Mucosa of descending colon (tissue), 3 donors: Measurements from ENCODE around the gene U2AF2. TPM values are rescaled to one million over a fixed set of nuclear protein-coding genes. Genes with fewer than 3 reads are reported as not detected.

ENCODE experiments used
- ATAC-seq: fragments of 200-7000 bp; cut with Tn5 transposase; one replicate; pipeline ENCODE4 v1.9.1; 2020; ENCODE audit warnings: mild to moderate bottlenecking, moderate library complexity
- DNase-seq, 3 donors: peaks; one replicate each; pipeline ENCODE4 v3.0.0-alpha.2; 2020
- H3K36me3 ChIP-seq: fragments of 200-600 bp; one replicate; pipeline ENCODE4 v1.8.0; 2021; ENCODE audit warnings: low read depth, mild to moderate bottlenecking
- H3K4me1 ChIP-seq: fragments of 200-600 bp; one replicate; pipeline ENCODE4 v1.8.0; 2021; ENCODE audit warnings: low read depth, mild to moderate bottlenecking
- H3K4me3 ChIP-seq: fragments of 200-600 bp; one replicate; pipeline ENCODE4 v1.8.0; 2021; ENCODE audit warnings: mild to moderate bottlenecking
- H3K9me3 ChIP-seq: fragments of 200-600 bp; one replicate; pipeline ENCODE4 v1.8.0; 2021; ENCODE audit warnings: mild to moderate bottlenecking
- CTCF ChIP-seq: fragments of 200-600 bp; IDR thresholded peaks from one replicate; pipeline ENCODE4 v1.8.0; 2022; ENCODE audit warnings: antibody characterized with exemption, mild to moderate bottlenecking
- intact Hi-C, 2 donors: fragments of 100-400 bp; cut with DNase I in 1 of 2; cut with micrococcal nuclease in 1 of 2; formaldehyde crosslinking; loops; one replicate each; pipeline versions ENCODE4 v1.11.0 to v1.11.1; 2022; cut with DNase I, micrococcal nuclease
- total RNA-seq, 3 donors: library from RNA; stranded (reverse); fragmentation: NEBNext Ultra II Directional in 2 of 3; extraction: Animal tissue kit (Norgen Biotek cat#: 25700) in 2 of 3; gene quantifications; one replicate each; pipeline versions ENCODE4 v1.2.1 to v1.2.4, GENCODE V29; 2021 to 2023
- donor health status: DM: no; HTN: no; CAD: no; lungs with moderate emphysema.
- donor health status: DM: no; HTN: no; CAD: no.
- donor health status: DM: no; HTN: yes; CAD: no.

U2AF2 gene
- total RNA-seq, 3 donors from 2014 or later: 162 to 194 (median 163) TPM

GRCh38 chr19:55646889-55647731 is 7.7 kb upstream of the U2AF2 start:
- Histone ChIP-seq H3K4me3 (no peak overlapping the region), H3K36me3 (no peaks in the 10 kb centered on the region), H3K9me3 (no peaks in the 10 kb centered on the region), H3K4me1 (peaks cover 27% of the 10 kb centered on the region)
- no peak for TF ChIP-seq CTCF
- ATAC-seq (no peak), DNase-seq (no peak)
- intact Hi-C loops: no loop called here

GRCh38 chr19:55647732-55648584 is 6.9 kb upstream of the U2AF2 start, which contains the start of gene CCDC106:
TSS of gene CCDC106 (plus strand) at chr19:55648212. CDS start at chr19:55649047, 835 bp downstream.
- no peak for TF ChIP-seq CTCF
- ATAC-seq (peak; percentile 57), DNase-seq (peak; percentile 71 to 79 (median 73))
- intact Hi-C loops: no loop called here
- Histone ChIP-seq H3K4me1 (peaks cover 18% of the 10 kb centered on the region), H3K9me3 (no peaks in the 10 kb centered on the region), H3K4me3 (peak within 1 kb of the TSS; percentile 63), H3K36me3 (no peaks in the 10 kb centered on the region)

GRCh38 chr19:55648585-55649267 is 6.1 kb upstream of the U2AF2 start:
- DNase-seq (no peak), ATAC-seq (no peak)
- Histone ChIP-seq H3K4me3 (peak overlapping the region; percentile 63), H3K4me1 (peaks cover 20% of the 10 kb centered on the region), H3K36me3 (no peaks in the 10 kb centered on the region), H3K9me3 (no peaks in the 10 kb centered on the region)
- no peak for TF ChIP-seq CTCF
- intact Hi-C loops: no loop called here

- no peak for ATAC-seq
Observed at GRCh38 chr19:55649268-55650125, 5.3 kb upstream of the U2AF2 start.

More at GRCh38 chr19:55649268-55650125, 5.3 kb upstream of the U2AF2 start:
- intact Hi-C loops: no loop called here
- no peak for DNase-seq
- Histone ChIP-seq H3K4me3 (no peak overlapping the region), H3K36me3 (no peaks in the 10 kb centered on the region), H3K9me3 (no peaks in the 10 kb centered on the region), H3K4me1 (peaks cover 15% of the 10 kb centered on the region)
- no peak for TF ChIP-seq CTCF
